ENCODE results near the gene KLHL42.

KLHL42 gene

DNA sequence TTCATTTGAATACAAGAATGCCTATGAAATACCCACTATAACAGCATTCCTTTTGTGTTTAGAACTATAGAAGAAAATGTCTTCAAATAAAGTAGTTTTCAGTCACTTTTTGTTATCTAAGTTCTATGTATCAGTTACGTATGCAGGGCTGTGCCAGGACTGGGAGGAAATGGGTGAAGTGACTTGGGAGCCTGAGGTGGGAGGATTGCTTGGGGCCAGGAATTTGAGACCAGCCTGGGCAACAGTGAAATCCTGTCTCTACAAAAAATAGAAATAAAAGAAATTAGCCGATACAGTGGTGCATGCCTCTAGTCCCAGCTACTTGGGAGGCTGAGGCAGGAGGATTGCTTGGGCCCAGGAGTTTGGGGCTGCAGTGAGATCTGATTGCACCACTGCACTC, 22.9 kb downstream of the KLHL42 start:
- no peak for DNase-seq (ENCODE audit: low read depth)
- no peak overlapping the region for H3K4me3 ChIP-seq (ENCODE audit: low read depth, low read length)
- TF ChIP-seq, protein P1, sequence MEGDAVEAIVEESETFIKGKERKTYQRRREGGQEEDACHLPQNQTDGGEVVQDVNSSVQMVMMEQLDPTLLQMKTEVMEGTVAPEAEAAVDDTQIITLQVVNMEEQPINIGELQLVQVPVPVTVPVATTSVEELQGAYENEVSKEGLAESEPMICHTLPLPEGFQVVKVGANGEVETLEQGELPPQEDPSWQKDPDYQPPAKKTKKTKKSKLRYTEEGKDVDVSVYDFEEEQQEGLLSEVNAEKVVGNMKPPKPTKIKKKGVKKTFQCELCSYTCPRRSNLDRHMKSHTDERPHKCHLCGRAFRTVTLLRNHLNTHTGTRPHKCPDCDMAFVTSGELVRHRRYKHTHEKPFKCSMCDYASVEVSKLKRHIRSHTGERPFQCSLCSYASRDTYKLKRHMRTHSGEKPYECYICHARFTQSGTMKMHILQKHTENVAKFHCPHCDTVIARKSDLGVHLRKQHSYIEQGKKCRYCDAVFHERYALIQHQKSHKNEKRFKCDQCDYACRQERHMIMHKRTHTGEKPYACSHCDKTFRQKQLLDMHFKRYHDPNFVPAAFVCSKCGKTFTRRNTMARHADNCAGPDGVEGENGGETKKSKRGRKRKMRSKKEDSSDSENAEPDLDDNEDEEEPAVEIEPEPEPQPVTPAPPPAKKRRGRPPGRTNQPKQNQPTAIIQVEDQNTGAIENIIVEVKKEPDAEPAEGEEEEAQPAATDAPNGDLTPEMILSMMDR (IDR thresholded peaks at IDR 0.05; ENCODE audit: low read depth, low read length, missing control alignments): no peak
- in situ Hi-C loops (cut with HindIII; ENCODE audit: low sequenced_read_pairs): no loop called here

DNA sequence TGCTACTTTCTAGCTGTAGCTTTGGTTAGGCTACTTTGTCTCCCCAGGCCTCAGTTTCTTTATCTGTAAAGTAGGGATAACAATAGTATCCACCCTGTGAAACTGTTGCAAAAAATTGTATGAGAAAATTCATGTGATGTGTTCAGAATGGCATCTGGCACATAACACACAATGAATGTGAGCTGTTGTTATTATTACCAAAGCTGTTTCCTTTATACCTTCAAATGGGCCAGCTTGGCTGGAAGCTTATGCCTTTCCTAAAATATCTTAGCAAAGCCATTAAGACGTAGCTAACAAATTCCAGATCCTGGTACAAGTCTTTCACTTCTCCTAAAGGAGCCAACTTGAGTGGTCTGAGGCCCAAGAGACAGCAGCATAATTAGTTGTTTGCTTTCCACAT, 25.2 kb downstream of the KLHL42 start:
- no peak for DNase-seq (ENCODE audit: low read depth)
- in situ Hi-C loops (cut with HindIII; ENCODE audit: low sequenced_read_pairs): no loop called here
- H3K4me3 ChIP-seq (ENCODE audit: low read depth, low read length): no peak overlapping the region
- TF ChIP-seq, protein P1 (IDR thresholded peaks at IDR 0.05; ENCODE audit: low read depth, low read length, missing control alignments): no peak

DNA sequence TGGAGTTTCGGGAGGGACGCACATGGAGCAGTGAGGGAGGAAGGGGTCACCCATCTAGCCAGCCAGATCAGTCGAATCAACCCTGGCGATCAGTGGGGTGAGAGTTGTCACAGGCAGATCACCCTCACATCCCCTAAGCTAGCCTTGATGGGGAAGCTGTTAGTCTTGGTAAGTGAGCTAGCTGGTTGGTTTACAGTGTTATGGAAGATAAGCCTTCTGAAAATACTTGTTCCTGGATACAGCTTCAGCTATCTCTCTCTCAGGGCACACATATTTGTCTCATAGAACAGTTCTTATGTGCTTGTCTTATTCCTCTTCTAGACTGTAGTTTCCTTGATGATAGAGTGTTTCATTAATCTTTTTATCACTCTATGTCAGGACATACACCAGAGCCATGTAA, 26.2 kb downstream of the KLHL42 start:
- H3K4me3 ChIP-seq (ENCODE audit: low read depth, low read length): no peak overlapping the region
- TF ChIP-seq, protein P1 (IDR thresholded peaks at IDR 0.05; ENCODE audit: low read depth, low read length, missing control alignments): no peak
- DNase-seq (ENCODE audit: low read depth): no peak
- in situ Hi-C loops (cut with HindIII; ENCODE audit: low sequenced_read_pairs): no loop called here

DNA sequence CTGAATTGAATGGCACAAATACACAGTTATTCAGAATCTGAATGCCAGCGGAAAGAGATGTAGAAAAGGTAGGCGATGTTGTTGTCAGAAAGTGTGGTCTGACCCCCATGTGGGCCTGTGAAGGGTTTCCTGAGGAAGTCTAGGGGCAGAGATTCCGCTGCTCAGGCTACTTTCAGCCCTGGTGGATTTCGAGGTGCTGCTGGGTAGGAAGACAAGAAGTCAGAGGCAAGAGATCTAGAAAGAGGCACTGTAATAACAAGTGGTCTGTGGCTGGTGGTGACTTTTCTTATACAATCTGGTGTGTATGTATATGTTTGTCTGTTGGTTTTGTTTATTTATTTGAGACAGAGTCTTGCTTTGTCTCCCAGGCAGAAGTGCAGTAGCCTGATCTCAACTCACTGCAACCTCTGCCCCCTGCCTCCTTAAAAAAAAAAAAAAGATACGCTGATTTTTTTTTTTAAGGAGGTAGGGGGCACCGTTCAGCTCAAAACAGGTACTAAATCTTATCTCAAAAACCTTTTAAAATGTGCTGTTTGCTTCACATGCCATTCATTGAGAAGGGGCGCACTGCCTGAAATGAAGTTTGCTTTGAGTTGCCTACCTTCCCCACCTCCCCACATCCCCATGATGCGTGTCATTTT, 27.1 kb downstream of the KLHL42 start:
- DNase-seq (ENCODE audit: low read depth): no peak
- TF ChIP-seq, protein P1 (IDR thresholded peaks at IDR 0.05; ENCODE audit: low read depth, low read length, missing control alignments): no peak
- no peak overlapping the region for H3K4me3 ChIP-seq (ENCODE audit: low read depth, low read length)
- in situ Hi-C loops (cut with HindIII; ENCODE audit: low sequenced_read_pairs): no loop called here

DNA sequence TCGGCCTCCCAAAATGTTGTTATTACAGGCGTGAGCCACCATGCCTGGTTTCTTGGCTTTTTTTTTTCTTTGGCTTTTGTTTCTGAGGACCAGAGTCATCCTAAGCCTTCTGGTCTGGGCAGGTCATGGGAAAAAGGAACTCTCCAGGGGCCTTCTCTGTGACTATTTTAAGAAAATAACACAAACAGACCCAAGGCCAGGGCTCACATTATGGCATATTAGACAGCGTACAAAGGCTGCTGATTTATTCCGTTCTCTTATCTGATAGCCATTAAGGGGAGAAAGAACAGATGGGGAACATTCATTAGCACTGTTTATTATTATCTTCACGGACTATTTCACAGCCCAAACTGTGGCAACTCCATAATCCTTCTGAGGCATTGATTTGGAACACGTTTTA, 28.8 kb downstream of the KLHL42 start:
- in situ Hi-C loops (cut with HindIII; ENCODE audit: low sequenced_read_pairs): no loop called here
- no peak for DNase-seq (ENCODE audit: low read depth)
- TF ChIP-seq, protein P1 (IDR thresholded peaks at IDR 0.05; ENCODE audit: low read depth, low read length, missing control alignments): no peak
- no peak overlapping the region for H3K4me3 ChIP-seq (ENCODE audit: low read depth, low read length)

DNA sequence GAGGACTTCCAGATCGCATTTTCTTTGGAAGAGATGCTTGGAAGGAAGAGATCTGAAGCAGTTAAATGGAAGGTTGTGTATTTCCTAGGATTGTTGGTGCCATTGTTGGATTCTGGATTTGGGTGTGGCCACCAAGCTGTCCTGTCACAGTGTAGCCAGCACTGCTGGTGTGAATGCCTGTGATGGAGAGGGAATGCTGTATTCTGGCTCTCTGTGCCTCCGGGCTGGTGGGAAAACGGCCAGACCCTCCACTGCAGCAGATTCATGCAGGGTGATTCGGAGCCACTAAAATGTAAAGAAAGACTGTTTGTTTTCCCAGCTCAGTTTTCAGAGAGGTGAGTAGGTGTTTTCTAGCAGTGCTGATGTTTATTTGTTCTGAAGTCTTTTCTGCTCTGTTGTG, 30.7 kb downstream of the KLHL42 start:
- TF ChIP-seq, protein P1 (IDR thresholded peaks at IDR 0.05; ENCODE audit: low read depth, low read length, missing control alignments): no peak
- in situ Hi-C loops (cut with HindIII; ENCODE audit: low sequenced_read_pairs): no loop called here
- DNase-seq (ENCODE audit: low read depth): no peak
- H3K4me3 ChIP-seq (ENCODE audit: low read depth, low read length): no peak overlapping the region

Data from astrocyte of the cerebellum (primary cell).